Measurements from ENCODE around the gene SOHLH1.

- TF ChIP-seq SUZ12 (IDR thresholded peaks at IDR 0.05; ENCODE audit: extremely low read depth, insufficient read depth, insufficient read length) (no peak), YY1 (IDR thresholded peaks at IDR 0.05; ENCODE audit: insufficient read depth, insufficient read length) (no peak), ZNF274 (IDR thresholded peaks at IDR 0.05; ENCODE audit: low read depth, low read length) (no peak)
Measured at GRCh38 chr9:135746565-135746964, 47.3 kb upstream of the SOHLH1 start.

Data from NT2/D1 (cell line).